Gastroesophageal sphincter (tissue), 4 donors: ENCODE data around the gene NFKBIE. TPM values are rescaled to one million over a fixed set of nuclear protein-coding genes. Genes with fewer than 3 reads are reported as not detected.

Source experiments
- ATAC-seq: fragments of 150-250 bp; one replicate; pipeline ENCODE4 v1.9.1; 2016; ENCODE audit warnings: mild to moderate bottlenecking, moderate library complexity
- H3K27ac ChIP-seq, 4 donors: fragments of 200-600 bp; sonication (generic) in 3 of 4; 1 replicate in 3 of 4; 2 replicates in 1 of 4; pipeline ENCODE4 v1.5.1; 2016 to 2019
- H3K27me3 ChIP-seq: fragments of 200-600 bp; sonication (generic); one replicate; pipeline ENCODE4 v1.5.1; 2019
- H3K36me3 ChIP-seq, 2 donors: fragments of 200-600 bp; sonication (generic); one replicate each; pipeline ENCODE4 v1.5.1; 2019; ENCODE audit warnings: control low read depth in 1 of 2
- H3K4me1 ChIP-seq, 3 donors: fragments of 200-600 bp; sonication (generic); 1 replicate in 2 of 3; 2 replicates in 1 of 3; pipeline ENCODE4 v1.5.1; 2016 to 2019; ENCODE audit warnings: control low read depth in 2 of 3
- H3K4me3 ChIP-seq, 2 donors: fragments of 200-600 bp; sonication (generic); one replicate each; pipeline ENCODE4 v1.5.1; 2019; ENCODE audit warnings: mild to moderate bottlenecking in 1 of 2, moderate library complexity in 1 of 2
- H3K9me3 ChIP-seq, 3 donors: fragments of 200-600 bp; sonication (generic); one replicate each; pipeline ENCODE4 v1.5.1; 2017 to 2019; ENCODE audit warnings: control low read depth in 2 of 3
- CTCF ChIP-seq, 4 experiments: fragments of 200-600 bp in 2 of 4; fragments of 450-650 bp in 2 of 4; sonication (generic) in 1 of 4; IDR thresholded peaks; one replicate each; pipeline ENCODE4 v1.5.1; 2017 to 2019; ENCODE audit warnings: antibody characterized with exemption in 4 of 4, mild to moderate bottlenecking in 2 of 4, moderate library complexity in 2 of 4
- EP300 ChIP-seq: sonication (generic); formaldehyde crosslinking; IDR thresholded peaks from one replicate; pipeline ENCODE4 v1.6.1; 2017; ENCODE audit warnings: antibody characterized with exemption, mild to moderate bottlenecking
- POLR2A ChIP-seq, 2 donors: fragments of 450-650 bp; IDR thresholded peaks; one replicate each; pipeline ENCODE4 v1.6.1; 2017; ENCODE audit warnings: antibody characterized with exemption in 2 of 2, mild to moderate bottlenecking in 2 of 2, moderate library complexity in 1 of 2
- POLR2AphosphoS5 ChIP-seq: sonication (generic); formaldehyde crosslinking; IDR thresholded peaks from one replicate; pipeline ENCODE4 v1.6.1; 2017; ENCODE audit warnings: antibody characterized with exemption
- WGBS, 2 donors: methylation state at CpG; one replicate each; pipeline ENCODE4 v1.1.5; 2018; ENCODE audit warnings: low coverage in 1 of 2; 5-methylcytosine and 5-hydroxymethylcytosine counted together
- total RNA-seq, 4 donors: library from RNA; depleted of rRNA; stranded (reverse); fragments of >200 nt; gene quantifications; one replicate each; pipeline ENCODE4 v1.1.0, GENCODE V29; 2016

Gene NFKBIE
- total RNA-seq, 4 donors from 2014 or later = 4.2 to 13.4 (median 5.7) TPM

- TF ChIP-seq EP300 (no peak), POLR2AphosphoS5 (no peak), POLR2A (IDR thresholded peaks at IDR 0.05) (no peak), CTCF (IDR thresholded peaks at IDR 0.05) (no peak)
- WGBS, 2 donors = 82 to 100% methylated on average over 1 to 4 of the region's 23 CpGs
- Histone ChIP-seq H3K4me1 (peaks cover 0 to 31% (median 4%) of the 10 kb centered on the region in 3 donors), H3K36me3 (no peaks in the 10 kb centered on the region), H3K27me3 (peaks cover 100% of the 10 kb centered on the region), H3K27ac (no peak overlapping the region), H3K4me3 (no peak overlapping the region), H3K9me3 (no peaks in the 10 kb centered on the region)
- ATAC-seq = no peak
Measured at GRCh38 chr6:44272999-44273566, 7.7 kb upstream of the NFKBIE start.

GRCh38 chr6:44272529-44272928 lies 7.2 kb upstream of the NFKBIE start:
- peaks cover 97% of the 10 kb centered on the region for H3K27me3 ChIP-seq

GRCh38 chr6:44271914-44272313 lies 6.6 kb upstream of the NFKBIE start:
- no peak overlapping the region for H3K27ac ChIP-seq
- H3K4me1 ChIP-seq = peaks cover 0 to 31% (median 4%) of the 10 kb centered on the region in 3 donors
- H3K27me3 ChIP-seq = peaks cover 91% of the 10 kb centered on the region
- H3K4me3 ChIP-seq = no peak overlapping the region
- no peak for ATAC-seq
- no peaks in the 10 kb centered on the region for H3K9me3 ChIP-seq
- no peak for TF ChIP-seq CTCF (IDR thresholded peaks at IDR 0.05)
- no peak for TF ChIP-seq POLR2A (IDR thresholded peaks at IDR 0.05)
- no peak for TF ChIP-seq EP300
- TF ChIP-seq POLR2AphosphoS5 = no peak
- 18% methylated on average over 2 of the region's 3 CpGs; no CpG with 5 or more reads in 1 of the 2 donors for WGBS, 2 donors
- no peaks in the 10 kb centered on the region for H3K36me3 ChIP-seq

More at GRCh38 chr6:44272529-44272928, 7.2 kb upstream of the NFKBIE start:
- Histone ChIP-seq H3K27ac (no peak overlapping the region), H3K4me3 (no peak overlapping the region), H3K9me3 (no peaks in the 10 kb centered on the region), H3K36me3 (no peaks in the 10 kb centered on the region), H3K4me1 (peaks cover 0 to 31% (median 4%) of the 10 kb centered on the region in 3 donors)
- no peak for ATAC-seq
- TF ChIP-seq CTCF (IDR thresholded peaks at IDR 0.05) (no peak), POLR2A (IDR thresholded peaks at IDR 0.05) (no peak), POLR2AphosphoS5 (no peak), EP300 (no peak)
- 82 to 100% methylated on average over 1 to 3 of the region's 3 CpGs for WGBS, 2 donors

- Histone ChIP-seq H3K9me3 (no peaks in the 10 kb centered on the region), H3K4me1 (peaks cover 0 to 27% (median 4%) of the 10 kb centered on the region in 3 donors), H3K4me3 (no peak overlapping the region), H3K27ac (no peak overlapping the region), H3K27me3 (peaks cover 85% of the 10 kb centered on the region), H3K36me3 (no peaks in the 10 kb centered on the region)
- 40% methylated on average over 1 of the region's 6 CpGs; no CpG with 5 or more reads in 1 of the 2 donors for WGBS, 2 donors
- no peak for ATAC-seq
- TF ChIP-seq POLR2A (IDR thresholded peaks at IDR 0.05) (no peak), EP300 (no peak), POLR2AphosphoS5 (no peak), CTCF (IDR thresholded peaks at IDR 0.05) (no peak)
Measured at GRCh38 chr6:44271406-44271723, 6.0 kb upstream of the NFKBIE start.
